GM19193 (cell line): ENCODE measurements around the gene PHF23.

Source experiments
- POLR2A ChIP-seq: IDR thresholded peaks from 4 replicates; pipeline ENCODE4 v1.6.1; 2011; ENCODE audit not compliant: insufficient read depth, insufficient read length; ENCODE audit errors: extremely low read depth

The PHF23 gene

GRCh38 chr17:7262192-7262934 lies 23.1 kb upstream of the PHF23 start, which contains the start of gene CLDN7:
CLDN7 (minus strand) TSS chr17:7262478; CDS start chr17:7262043, 435 bp downstream.
- no peak for TF ChIP-seq POLR2A

GRCh38 chr17:7261379-7262191 lies 22.3 kb upstream of the PHF23 start:
- no peak for TF ChIP-seq POLR2A

- peak; percentile 10 for TF ChIP-seq POLR2A
These were observed 21.6 kb upstream of the PHF23 start for GRCh38 chr17:7260651-7261378.

DNA sequence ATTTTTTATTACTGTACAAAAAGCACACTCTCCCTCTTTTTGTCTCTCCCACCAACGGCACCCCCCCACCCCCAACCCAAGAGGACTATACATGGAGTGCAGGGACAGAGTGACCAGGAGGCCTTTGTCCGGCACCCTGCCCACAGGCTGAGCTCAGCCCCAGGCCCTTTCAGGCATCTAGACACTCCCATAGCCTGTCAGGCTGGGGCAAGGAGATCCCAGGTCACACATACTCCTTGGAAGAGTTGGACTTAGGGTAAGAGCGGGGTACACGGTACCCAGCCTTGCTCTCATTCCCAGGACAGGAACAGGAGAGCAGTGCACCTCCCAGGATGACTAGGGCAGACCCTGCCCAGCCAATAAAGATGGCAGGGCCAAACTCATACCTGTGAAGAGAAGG lies 20.9 kb upstream of the PHF23 start:
- no peak for TF ChIP-seq POLR2A

DNA sequence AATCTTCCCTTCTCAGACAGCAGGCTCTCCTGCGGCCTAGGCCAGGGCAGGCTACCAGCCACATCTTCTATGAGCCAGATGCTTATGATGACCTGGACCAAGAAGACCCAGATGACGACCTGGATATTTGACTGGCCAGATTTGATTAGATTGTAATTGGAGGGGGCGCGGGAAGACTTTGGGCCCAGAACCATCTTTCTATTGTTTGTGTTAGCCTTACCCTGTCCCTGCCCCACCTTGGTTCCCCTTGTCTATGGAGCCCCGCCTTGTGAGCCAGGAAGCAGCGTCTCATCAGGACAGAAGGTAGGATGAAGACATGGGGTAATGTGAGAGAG lies 20.3 kb upstream of the PHF23 start:
- no peak for TF ChIP-seq POLR2A

GRCh38 chr17:7258731-7259554 lies 19.7 kb upstream of the PHF23 start:
- no peak for TF ChIP-seq POLR2A

DNA sequence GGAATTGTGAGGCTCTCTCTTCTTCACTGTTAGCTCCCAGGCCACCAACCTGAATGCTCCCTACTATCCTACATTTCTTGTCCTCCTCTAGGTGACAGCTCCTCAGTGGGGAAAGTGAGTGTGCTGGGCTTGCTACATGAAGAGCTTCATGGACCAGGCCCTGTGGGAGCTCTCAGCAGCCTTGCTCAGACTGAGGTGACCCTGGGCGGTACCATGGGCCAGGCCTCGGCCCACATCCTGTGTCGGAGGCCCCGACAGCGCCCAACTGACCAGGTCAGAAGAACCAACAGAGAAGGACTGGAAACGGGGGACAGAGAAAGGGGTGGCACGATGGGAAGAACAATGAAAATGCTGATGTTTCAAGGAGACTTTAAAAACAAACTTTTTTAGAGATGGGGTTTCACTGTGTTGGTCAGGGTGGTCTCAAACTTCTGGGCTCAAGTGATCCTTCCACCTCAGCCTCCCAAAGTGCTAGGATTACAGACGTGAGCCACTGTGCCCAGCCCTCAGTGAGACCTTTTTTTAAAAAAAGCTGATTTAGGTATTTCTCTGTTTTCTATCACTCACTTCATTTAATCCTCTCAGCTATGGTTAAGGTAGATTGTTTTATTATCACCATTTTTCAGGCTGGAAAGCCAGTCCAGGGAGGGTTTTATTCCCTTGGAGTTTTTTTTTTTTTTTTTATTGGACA lies 17.7 kb upstream of the PHF23 start:
- no peak for TF ChIP-seq POLR2A

- no peak for TF ChIP-seq POLR2A
These were observed 15.3 kb upstream of the PHF23 start for GRCh38 chr17:7254511-7254910.

DNA sequence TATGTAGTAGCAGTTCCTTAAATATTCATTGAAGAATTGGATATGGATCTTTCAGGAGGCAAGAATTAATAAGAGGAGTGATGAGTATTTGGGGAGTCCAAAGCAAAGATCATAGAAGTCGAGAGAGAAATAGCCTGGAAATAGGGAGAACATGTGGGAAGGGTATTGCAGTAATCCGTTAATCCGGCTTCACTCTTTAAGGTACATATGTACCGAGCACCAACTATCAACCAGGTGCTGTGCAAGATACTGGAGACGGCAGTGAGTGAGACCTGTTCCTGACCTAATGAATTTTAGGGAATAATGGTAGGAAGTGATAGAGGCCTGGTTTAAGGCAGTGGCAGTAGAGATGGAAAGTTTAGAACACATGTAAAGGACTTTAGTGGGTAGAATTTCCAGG lies 13.8 kb upstream of the PHF23 start:
- TF ChIP-seq POLR2A: no peak

GRCh38 chr17:7252176-7253043 lies 13.2 kb upstream of the PHF23 start, which contains the start of gene ELP5:
ELP5 (plus strand) TSS chr17:7252215; CDS start chr17:7252551, 336 bp downstream.
- peak; percentile 91 for TF ChIP-seq POLR2A

DNA sequence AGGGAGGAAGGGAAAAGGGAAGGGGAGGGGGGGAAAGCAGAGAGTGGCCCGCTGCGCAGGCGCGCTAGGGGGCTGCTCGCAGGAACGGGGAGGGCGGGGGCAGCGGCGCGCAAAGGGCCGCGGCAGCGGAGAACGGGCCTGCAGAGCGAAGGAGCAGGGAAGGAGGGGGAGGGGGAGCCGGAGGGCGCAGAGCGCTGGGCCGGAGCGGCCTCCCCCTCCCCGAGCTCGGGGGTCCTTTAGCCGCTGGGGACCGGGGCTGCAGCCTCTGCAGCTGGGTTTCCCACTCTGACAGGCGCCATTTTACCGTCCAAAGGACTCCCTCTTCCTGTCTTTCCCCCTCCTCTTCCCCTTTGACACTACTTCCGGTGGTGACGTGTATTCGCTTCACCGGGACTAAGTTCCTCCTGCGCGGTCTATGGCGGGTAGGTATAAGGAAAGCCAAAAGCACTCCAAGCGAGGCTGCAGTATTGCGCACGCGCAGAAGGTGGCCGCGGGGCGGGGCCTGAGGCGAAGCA lies 12.5 kb upstream of the PHF23 start, which contains the start of gene CTDNEP1:
Gene CTDNEP1, minus strand, starts transcription at position 74 of the 515 bp plus-strand sequence. CDS start 438 bp downstream, outside the sequence.
- TF ChIP-seq POLR2A: no peak
